COLO829 (cell line): ENCODE measurements around the gene HMCN1.
"Not testable (repeated sequence)": the region's sequence is repeated elsewhere in the genome, so short reads cannot be mapped to it uniquely, and the experiment has no call there.

Source experiments
- DNase-seq: peaks from one replicate; pipeline ENCODE4 v3.0.0; 2012; ENCODE audit warnings: low spot score

The HMCN1 gene

DNA sequence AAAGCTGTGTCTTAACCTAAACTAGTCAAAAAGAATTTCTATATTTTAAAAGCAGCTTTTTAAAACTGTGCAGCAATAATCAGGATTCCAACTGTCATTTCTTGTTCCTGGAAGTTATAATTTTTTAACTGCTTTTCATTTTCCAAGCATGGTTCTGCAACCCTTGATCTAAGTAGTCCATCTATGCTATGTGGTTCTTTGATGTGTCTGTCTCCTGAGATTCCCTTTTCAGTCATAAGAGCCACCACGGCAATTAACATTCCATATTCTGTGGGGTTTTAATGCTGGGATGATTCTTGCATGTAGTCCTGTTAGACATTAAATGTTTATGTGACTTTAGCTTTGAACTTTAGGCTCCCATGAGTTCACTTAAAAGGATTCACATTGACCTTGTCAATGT, 420.5 kb downstream of the HMCN1 start:
- no peak for DNase-seq

- peak; percentile 69 for DNase-seq
These were observed 421.4 kb downstream of the HMCN1 start for GRCh38 chr1:186155594-186155993.

DNA sequence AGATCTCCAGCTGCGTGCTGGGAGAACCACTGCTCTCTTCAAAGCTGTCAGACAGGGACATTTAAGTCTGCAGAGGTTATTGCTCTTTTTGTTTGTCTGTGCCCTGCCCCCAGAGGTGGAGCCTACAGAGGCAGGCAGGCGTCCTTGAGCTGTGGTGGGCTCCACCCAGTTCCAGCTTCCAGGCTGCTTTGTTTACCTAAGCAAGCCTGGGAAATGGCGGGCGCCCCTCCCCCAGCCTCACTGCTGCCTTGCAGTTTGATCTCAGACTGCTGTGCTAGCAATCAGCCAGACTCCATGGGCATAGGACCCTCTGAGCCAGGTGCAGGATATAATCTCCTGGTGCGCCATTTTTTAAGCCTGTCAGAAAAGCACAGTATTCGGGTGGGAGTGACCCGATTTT, 428.7 kb downstream of the HMCN1 start:
- not testable (repeated sequence) for DNase-seq

- no peak for DNase-seq
These were observed 430.6 kb downstream of the HMCN1 start for GRCh38 chr1:186164773-186165172.

DNA sequence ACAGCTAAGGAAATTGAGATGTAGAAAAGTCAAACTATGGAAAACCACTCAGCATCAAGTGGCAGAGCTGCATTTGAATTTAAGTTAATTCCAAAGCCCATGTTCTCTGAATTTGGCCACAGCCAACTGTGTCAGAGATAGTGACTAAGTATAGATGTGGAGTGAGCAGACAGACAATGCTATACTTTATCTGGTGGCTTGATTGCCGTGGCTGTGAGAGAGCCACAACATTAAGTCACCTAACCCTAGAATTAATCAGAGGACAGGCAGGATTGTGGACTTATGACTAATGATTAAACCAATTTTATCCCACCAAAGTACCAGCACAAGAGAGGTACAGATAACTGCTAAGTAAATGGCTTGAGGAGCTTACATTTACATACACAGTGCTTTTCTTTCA, 431.1 kb downstream of the HMCN1 start:
- no peak for DNase-seq

DNA sequence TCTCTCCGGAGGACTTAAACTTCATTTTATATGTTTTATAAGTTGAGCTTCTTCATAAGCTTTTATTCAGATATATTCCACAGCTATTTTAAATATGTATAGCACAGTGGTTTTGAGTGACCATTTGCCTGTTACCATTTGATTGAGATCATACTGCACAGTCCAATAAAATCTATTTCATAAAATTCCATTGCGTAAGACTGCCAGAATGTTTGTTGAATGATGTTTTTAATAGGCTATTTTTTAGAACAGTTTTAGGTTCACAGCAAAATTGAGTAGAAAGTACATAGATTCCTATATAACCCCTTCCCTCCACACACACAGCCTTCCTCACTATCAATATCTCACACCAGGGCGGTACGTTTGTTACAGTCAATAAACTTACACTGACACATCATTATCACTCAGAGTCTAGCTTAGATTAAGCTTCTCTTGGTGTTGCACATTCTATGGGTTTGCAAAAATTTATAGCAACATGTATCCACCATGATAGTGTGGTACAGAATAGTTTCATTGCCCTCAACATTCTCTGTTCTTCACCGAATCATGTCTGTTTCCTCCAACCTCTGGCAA, 433.0 kb downstream of the HMCN1 start:
- DNase-seq = no peak

GRCh38 chr1:186175588-186175987, 441.4 kb downstream of the HMCN1 start:
- DNase-seq = no peak

- no peak for DNase-seq
These were observed 444.3 kb downstream of the HMCN1 start for GRCh38 chr1:186178426-186179043.

DNA sequence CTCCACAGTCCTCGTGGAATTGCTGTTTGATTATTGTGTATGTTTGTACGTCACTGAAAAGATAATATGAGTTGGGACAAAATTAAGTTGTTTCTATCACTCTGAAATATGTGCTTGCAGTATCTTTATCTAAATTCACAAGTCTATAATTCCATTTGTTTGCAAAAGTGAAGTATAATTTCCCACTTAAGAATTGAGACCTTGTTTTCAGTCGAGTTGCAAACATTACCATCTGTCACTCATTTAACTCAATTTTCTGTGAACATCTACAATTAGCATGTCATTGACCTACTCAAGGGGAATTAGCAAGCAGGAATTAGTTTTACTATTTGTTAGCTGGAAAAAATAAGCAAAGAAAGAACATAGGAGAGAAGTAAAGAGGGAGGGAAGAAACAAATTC, 445.0 kb downstream of the HMCN1 start:
- no peak for DNase-seq

DNA sequence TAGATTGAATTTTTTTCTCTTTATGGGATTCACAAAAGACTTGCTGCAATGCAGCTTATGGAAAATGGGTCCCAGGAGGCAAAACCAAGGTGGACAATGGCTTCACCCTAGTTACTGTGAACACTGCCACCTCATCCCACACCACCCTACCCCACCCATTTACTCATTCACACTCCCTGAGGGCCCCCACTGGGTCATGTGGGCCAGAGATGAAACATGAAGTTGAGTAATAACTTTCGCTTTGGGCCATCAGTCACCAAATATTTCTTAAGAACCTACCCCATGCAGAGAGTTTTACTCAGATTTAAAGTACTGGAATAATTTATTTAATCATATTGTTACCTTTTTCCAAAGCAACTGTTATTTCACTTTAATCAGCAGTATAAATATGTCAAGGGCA, 449.0 kb downstream of the HMCN1 start:
- no peak for DNase-seq

- no peak for DNase-seq
These were observed 449.9 kb downstream of the HMCN1 start for GRCh38 chr1:186183970-186184628.

- DNase-seq = not testable (repeated sequence)
These were observed 452.1 kb downstream of the HMCN1 start for GRCh38 chr1:186186251-186186650.

DNA sequence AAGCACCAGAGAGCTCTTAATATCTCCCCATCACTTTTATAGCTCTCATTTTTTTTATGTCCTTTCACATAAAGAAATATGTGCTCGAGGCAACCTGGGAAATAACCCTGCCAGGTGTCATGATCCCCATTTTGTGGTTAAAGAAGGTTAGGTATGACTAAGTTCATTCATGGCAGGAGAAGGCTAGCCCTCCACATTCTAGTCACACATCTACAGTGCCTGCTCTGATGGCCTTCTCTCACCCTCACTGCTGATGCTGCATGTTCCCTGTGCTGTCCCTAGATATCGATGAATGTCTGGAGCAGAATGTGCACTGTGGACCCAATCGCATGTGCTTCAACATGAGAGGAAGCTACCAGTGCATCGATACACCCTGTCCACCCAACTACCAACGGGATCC, 453.4 kb downstream of the HMCN1 start:
- no peak for DNase-seq

GRCh38 chr1:186188004-186188539, 453.9 kb downstream of the HMCN1 start:
- DNase-seq = peak; percentile 83

DNA sequence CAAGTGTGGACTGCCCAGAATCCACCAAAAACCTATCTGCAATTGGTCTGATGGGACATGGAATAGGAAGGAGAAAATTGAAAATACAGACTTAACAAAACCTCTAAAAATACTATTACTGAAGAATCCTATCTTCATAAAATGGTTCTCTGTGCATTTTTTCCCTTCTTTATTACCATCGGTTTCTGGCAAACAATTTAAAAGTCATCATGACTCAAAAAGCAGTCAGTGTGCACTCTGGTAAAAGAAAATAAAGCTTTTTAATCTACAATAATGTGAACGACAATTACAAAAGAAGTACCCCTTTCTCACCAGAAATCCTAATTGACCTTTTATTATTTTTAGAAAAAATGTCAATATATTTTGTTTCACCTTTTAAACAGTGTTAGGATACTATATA, 454.5 kb downstream of the HMCN1 start:
- DNase-seq = no peak

- DNase-seq = no peak
These were observed 455.0 kb downstream of the HMCN1 start for GRCh38 chr1:186189156-186189555.

DNA sequence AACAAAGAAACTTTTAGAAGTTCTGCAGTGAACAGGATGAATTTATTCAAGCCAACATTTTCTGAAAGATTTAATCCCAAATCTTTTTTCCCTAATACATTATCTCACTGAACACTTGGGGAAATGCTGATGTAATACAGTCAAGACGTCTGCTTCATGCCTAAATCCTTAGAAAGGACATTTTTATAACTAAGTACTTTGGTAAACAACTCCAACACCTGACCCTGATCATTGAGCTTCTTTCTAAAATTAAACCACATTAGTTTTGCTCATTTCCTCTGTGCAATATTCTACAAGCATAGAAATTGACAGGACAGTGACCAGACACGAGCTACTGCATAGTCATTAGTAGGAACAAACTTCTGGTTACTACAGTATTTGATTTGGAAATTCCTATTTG, 457.3 kb downstream of the HMCN1 start:
- no peak for DNase-seq

- DNase-seq = no peak
These were observed 459.0 kb downstream of the HMCN1 start for GRCh38 chr1:186193224-186193623.

DNA sequence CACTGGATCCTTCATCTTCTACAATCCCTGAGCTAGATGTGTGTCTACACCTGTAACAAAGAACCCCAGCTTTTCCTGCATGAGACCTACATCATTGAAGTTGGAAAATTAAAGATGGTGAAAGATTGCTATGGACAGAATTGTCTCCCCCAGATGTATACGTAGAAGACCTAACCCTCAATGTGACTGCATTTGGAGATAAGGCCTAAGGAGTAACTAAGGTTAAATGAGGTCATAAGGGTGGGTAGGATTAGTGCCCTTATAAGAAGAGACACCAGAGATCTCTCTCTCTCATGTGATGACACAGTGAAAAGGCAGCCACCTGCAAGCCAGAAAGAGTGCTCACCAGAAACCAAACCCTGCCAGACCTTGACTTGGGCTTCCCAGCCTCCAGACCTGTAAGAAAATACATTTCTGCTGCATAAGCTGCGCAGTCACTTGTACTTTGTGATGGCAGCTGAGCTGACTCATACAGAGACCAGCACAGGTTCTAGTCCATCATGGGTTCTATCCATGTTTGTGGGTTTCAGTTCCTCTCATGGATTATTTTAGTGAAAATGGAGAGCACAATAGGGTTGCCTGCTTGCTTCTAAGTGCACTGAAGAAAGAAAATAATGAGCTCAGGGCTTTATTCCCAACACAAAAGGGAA, 460.0 kb downstream of the HMCN1 start:
- DNase-seq = no peak

DNA sequence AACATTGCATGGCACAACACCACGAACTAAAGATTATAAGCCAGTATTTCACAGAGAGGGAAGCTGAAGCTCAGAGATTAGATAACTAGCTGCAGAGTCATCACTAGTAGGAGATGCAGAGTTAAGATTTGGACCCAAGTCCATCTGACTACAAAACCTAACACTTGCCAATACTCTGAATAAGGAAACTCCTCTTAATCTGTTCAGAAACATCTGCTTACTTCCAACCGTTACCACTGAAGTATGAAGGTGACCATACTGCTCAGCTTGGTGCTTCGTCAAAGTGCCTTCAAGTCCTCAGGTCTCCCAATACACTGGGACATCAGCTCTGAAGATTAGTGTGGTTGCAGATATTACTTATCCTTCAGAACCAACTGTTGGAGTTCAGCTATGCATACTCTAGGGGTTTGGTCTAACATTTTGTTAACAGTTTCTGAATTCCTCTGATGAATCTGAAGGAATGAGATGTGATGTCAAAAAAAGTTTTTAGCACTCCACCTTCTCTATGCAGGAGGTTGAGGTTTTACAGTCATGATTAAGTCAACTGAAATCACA, 461.3 kb downstream of the HMCN1 start:
- DNase-seq = no peak

GRCh38 chr1:186202271-186202764, 468.1 kb downstream of the HMCN1 start:
- DNase-seq = no peak

DNA sequence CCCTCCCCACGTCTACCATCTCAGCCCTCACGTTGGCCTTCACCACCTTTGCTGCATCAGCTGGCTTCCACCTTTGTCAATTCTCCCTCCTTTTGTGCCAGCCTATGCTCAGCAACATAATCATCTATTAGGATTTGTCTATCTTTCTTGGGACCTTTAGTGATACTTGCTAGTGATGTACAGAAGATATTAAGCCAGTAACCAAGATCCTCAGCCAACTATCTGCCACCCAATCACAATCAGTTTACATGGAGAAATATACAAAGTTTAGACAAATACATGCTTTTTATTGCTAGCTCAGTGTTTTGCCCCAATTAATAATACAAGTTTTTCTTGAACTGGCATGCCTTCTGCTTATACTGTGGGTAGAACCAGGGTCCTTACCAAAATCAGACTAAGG, 468.6 kb downstream of the HMCN1 start:
- DNase-seq = no peak
